HG02588 (cell line): ENCODE data around the gene RAB12.

ENCODE experiments used
- ATAC-seq: cut with Tn5 transposase; IDR thresholded peaks from one replicate; pipeline ENCODE4 v1.9.1; 2021; ENCODE audit warnings: mild to moderate bottlenecking, moderate library complexity; ENCODE audit not compliant: unreplicated experiment

The RAB12 gene

GRCh38 chr18:8681196-8681595, 72.0 kb downstream of the RAB12 start:
- ATAC-seq: no peak

- no peak for ATAC-seq
Measured at GRCh38 chr18:8684577-8684976, 75.3 kb downstream of the RAB12 start.

GRCh38 chr18:8685141-8685913, 76.1 kb downstream of the RAB12 start:
- no peak for ATAC-seq

GRCh38 chr18:8685914-8686216, 76.6 kb downstream of the RAB12 start:
- no peak for ATAC-seq

- ATAC-seq: no peak
Measured at GRCh38 chr18:8686611-8687010, 77.4 kb downstream of the RAB12 start.

GRCh38 chr18:8688216-8688800, 79.1 kb downstream of the RAB12 start:
- no peak for ATAC-seq

GRCh38 chr18:8688816-8689215, 79.6 kb downstream of the RAB12 start:
- no peak for ATAC-seq
